Liver (tissue), 9 donors: ENCODE results near the gene ICAM1. TPM values are rescaled to one million over a fixed set of nuclear protein-coding genes. Genes with fewer than 3 reads are reported as not detected.

Experiments
- DNase-seq: peaks from one replicate; pipeline ENCODE4 v3.0.0-alpha.2; 2017; ENCODE audit warnings: low spot score
- H3K27ac ChIP-seq, 2 donors: one replicate each; pipeline ENCODE4 v1.7.0; 2013; ENCODE audit warnings: inconsistent platforms in 2 of 2, low read length in 2 of 2, control low read depth in 1 of 2, low read depth in 1 of 2, mild to moderate bottlenecking in 1 of 2
- H3K27me3 ChIP-seq, 4 donors: one replicate each; pipeline versions ENCODE4 v1.6.1 to v1.7.0; 2013; ENCODE audit warnings: low read length in 3 of 4, inconsistent platforms in 1 of 4, mild to moderate bottlenecking in 1 of 4, moderate library complexity in 1 of 4; ENCODE audit not compliant: control insufficient read depth in 4 of 4, insufficient read depth in 4 of 4
- H3K36me3 ChIP-seq, 4 donors: one replicate each; pipeline versions ENCODE4 v1.6.1 to v1.7.0; 2013; ENCODE audit warnings: low read length in 3 of 4, mild to moderate bottlenecking in 3 of 4, low read depth in 1 of 4, moderate library complexity in 1 of 4; ENCODE audit not compliant: control insufficient read depth in 4 of 4, insufficient read depth in 3 of 4
- H3K4me1 ChIP-seq, 4 donors: one replicate each; pipeline versions ENCODE4 v1.6.1 to v1.7.0; 2013; ENCODE audit warnings: low read length in 3 of 4, mild to moderate bottlenecking in 3 of 4, moderate library complexity in 1 of 4; ENCODE audit not compliant: control insufficient read depth in 4 of 4, insufficient read depth in 4 of 4
- H3K4me3 ChIP-seq, 3 donors: one replicate each; pipeline versions ENCODE4 v1.6.1 to v1.7.0; 2013; ENCODE audit warnings: low read length in 3 of 3, control low read depth in 1 of 3, low read depth in 1 of 3, mild to moderate bottlenecking in 1 of 3
- H3K9ac ChIP-seq, 2 donors: one replicate each; pipeline ENCODE4 v1.7.0; 2013; ENCODE audit warnings: low read length in 2 of 2, mild to moderate bottlenecking in 2 of 2, moderate library complexity in 2 of 2, control low read depth in 1 of 2, low read depth in 1 of 2
- H3K9me3 ChIP-seq, 4 donors: one replicate each; pipeline versions ENCODE4 v1.6.1 to v1.7.0; 2013; ENCODE audit warnings: low read length in 3 of 4; ENCODE audit not compliant: control insufficient read depth in 4 of 4
- EGR1 ChIP-seq, 2 donors: IDR thresholded peaks; 2 replicates each; pipeline ENCODE4 v1.6.1; 2016 to 2018; ENCODE audit warnings: antibody characterized with exemption in 2 of 2, low read depth in 2 of 2
- FOXA1 ChIP-seq: IDR thresholded peaks from 2 replicates; pipeline ENCODE4 v1.6.1; 2016; ENCODE audit warnings: antibody characterized with exemption
- FOXA2 ChIP-seq: IDR thresholded peaks from 2 replicates; pipeline ENCODE4 v1.6.1; 2016; ENCODE audit warnings: antibody characterized with exemption
- GABPA ChIP-seq, 2 donors: IDR thresholded peaks in 1 of 2; conservative IDR thresholded peaks in 1 of 2; 2 replicates each; pipeline ENCODE4 v1.6.1; 2016; ENCODE audit warnings: antibody characterized with exemption in 2 of 2, mild to moderate bottlenecking in 1 of 2, moderate library complexity in 1 of 2
- HNF4A ChIP-seq, 2 donors: conservative IDR thresholded peaks; 2 replicates each; pipeline ENCODE4 v1.6.1; 2016; ENCODE audit warnings: antibody characterized with exemption in 2 of 2, mild to moderate bottlenecking in 2 of 2
- HNF4G ChIP-seq: IDR thresholded peaks from 2 replicates; pipeline ENCODE4 v1.6.1; 2016; ENCODE audit warnings: antibody characterized with exemption
- JUND ChIP-seq, 2 donors: IDR thresholded peaks; 2 replicates each; pipeline ENCODE4 v1.6.1; 2016; ENCODE audit warnings: antibody characterized with exemption in 2 of 2
- NR2F2 ChIP-seq: IDR thresholded peaks from 2 replicates; pipeline ENCODE4 v1.6.1; 2016; ENCODE audit warnings: antibody characterized with exemption
- RAD21 ChIP-seq, 2 donors: IDR thresholded peaks; 2 replicates each; pipeline ENCODE4 v1.6.1; 2016; ENCODE audit warnings: antibody characterized with exemption in 2 of 2, mild to moderate bottlenecking in 2 of 2
- RXRA ChIP-seq, 2 donors: IDR thresholded peaks; 2 replicates each; pipeline ENCODE4 v1.6.1; 2017 to 2018; ENCODE audit warnings: antibody characterized with exemption in 2 of 2, mild to moderate bottlenecking in 1 of 2
- SP1 ChIP-seq: IDR thresholded peaks from 2 replicates; pipeline ENCODE4 v1.6.1; 2018; ENCODE audit warnings: antibody characterized with exemption, mild to moderate bottlenecking
- TAF1 ChIP-seq: conservative IDR thresholded peaks from 2 replicates; pipeline ENCODE4 v1.6.1; 2016; ENCODE audit warnings: antibody characterized with exemption, mild to moderate bottlenecking
- YY1 ChIP-seq: IDR thresholded peaks from 2 replicates; pipeline ENCODE4 v1.6.1; 2016; ENCODE audit warnings: antibody characterized with exemption, mild to moderate bottlenecking
- WGBS: extraction: QIAGEN DNeasy Blood & Tissue Kit; methylation state at CpG from one replicate; pipeline ENCODE4 v1.1.7; 2013; 5-methylcytosine and 5-hydroxymethylcytosine counted together
- polyA plus RNA-seq, 2 donors: library from polyadenylated mRNA; stranded (reverse) in 1 of 2; unstranded in 1 of 2; fragments of 200-250 nt in 1 of 2; fragments of >200 nt in 1 of 2; fragmentation: Nextera tagmentation in 1 of 2; extraction: Ambion mirVana in 1 of 2; gene quantifications; one replicate each; pipeline versions ENCODE4 v1.2.1 to v1.2.3, GENCODE V29; 2013 to 2015
- total RNA-seq, 2 donors: library from RNA; depleted of rRNA; stranded (reverse); fragments of >200 nt; gene quantifications; one replicate each; pipeline ENCODE4 v1.2.3, GENCODE V29; 2014
- TF ChIP-seq, protein P1 (sequence below): fragments of 150-350 bp; IDR thresholded peaks from 2 replicates; pipeline ENCODE4 v1.5.1; 2017; ENCODE audit warnings: improper control_type of control experiment, low read depth, low read length; ENCODE audit not compliant: missing input control
- TF ChIP-seq, protein P2 (sequence below): IDR thresholded peaks from 2 replicates; pipeline ENCODE4 v1.6.1; 2016; ENCODE audit warnings: antibody characterized with exemption
- TF ChIP-seq, protein P3 (sequence below): IDR thresholded peaks from 2 replicates; pipeline ENCODE4 v1.6.1; 2016; ENCODE audit warnings: antibody characterized with exemption
- TF ChIP-seq, protein P4 (sequence below): IDR thresholded peaks from 2 replicates; pipeline ENCODE4 v1.6.1; 2016; ENCODE audit warnings: antibody characterized with exemption
- TF ChIP-seq, protein P5 (sequence below): IDR thresholded peaks from 2 replicates; pipeline ENCODE4 v1.6.1; 2016; ENCODE audit warnings: antibody characterized with exemption, mild to moderate bottlenecking
- donor health status: healthy.
- donor health status: healthy.
- donor health status: healthy.
- donor health status: healthy.
- donor health status: healthy.

ICAM1 gene
- total and polyA plus RNA-seq, 4 donors, result 7.8 to 26.3 (median 19.8) TPM

DNA sequence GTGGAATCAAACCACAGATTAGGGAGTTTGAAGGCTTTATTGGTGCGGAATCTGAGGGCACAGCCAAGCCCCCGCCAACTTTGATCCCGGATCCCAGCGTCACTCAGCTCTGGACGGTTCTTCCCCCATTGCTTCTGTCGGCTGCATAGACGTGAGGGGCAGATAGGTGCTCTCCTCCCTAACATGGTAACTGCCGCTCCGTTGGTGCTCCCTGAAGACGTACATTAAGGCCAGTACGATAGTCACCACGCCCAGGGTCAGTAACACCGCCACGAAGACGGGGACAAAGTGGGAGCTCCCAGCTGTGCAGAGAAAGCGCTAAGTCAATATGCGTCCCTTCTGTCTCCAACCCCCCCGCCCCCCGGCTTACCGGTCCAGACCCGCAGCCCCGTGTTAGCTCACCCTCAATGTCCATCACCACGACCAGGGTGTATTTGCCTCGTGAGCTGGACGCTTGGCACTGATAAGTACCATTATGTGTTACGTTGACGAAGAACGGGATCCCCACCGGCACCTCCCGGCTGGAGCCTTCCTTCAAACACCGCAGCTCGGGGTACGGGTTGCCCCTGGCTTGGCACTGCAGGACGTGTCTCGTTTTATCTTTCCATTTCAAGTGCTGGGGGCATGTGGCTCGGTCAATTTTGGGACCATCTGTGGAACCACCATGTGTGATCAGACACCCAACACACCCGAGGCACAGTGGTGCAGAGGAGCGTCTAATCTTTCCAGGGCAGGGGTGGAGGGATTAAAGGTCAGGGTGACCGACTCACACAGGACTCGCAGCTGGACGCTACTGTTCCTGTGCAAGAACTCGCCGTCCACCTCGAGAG lies 63.1 kb downstream of the ICAM1 start:
- DNase-seq, result peak; percentile 42
- Histone ChIP-seq H3K4me3 (peak overlapping the region; percentile 77 to 93 (median 84)), H3K4me1 (peaks cover 10 to 45% (median 33%) of the 10 kb centered on the region in 4 donors), H3K9ac (peak overlapping the region; percentile 59 to 73), H3K9me3 (no peaks in the 10 kb centered on the region), H3K36me3 (peaks cover 2 to 14% (median 6%) of the 10 kb centered on the region in 4 donors), H3K27ac (peak overlapping the region; percentile 73 to 95), H3K27me3 (no peaks in the 10 kb centered on the region)
- TF ChIP-seq, protein P1, sequence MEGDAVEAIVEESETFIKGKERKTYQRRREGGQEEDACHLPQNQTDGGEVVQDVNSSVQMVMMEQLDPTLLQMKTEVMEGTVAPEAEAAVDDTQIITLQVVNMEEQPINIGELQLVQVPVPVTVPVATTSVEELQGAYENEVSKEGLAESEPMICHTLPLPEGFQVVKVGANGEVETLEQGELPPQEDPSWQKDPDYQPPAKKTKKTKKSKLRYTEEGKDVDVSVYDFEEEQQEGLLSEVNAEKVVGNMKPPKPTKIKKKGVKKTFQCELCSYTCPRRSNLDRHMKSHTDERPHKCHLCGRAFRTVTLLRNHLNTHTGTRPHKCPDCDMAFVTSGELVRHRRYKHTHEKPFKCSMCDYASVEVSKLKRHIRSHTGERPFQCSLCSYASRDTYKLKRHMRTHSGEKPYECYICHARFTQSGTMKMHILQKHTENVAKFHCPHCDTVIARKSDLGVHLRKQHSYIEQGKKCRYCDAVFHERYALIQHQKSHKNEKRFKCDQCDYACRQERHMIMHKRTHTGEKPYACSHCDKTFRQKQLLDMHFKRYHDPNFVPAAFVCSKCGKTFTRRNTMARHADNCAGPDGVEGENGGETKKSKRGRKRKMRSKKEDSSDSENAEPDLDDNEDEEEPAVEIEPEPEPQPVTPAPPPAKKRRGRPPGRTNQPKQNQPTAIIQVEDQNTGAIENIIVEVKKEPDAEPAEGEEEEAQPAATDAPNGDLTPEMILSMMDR, result no peak
- TF ChIP-seq RAD21 (IDR thresholded peaks at IDR 0.05) (peak in 1 of 2 donors; percentile 2), HNF4A (conservative IDR thresholded peaks at IDR 0.05) (peak; percentile 6 to 9), TAF1 (no peak), SP1 (peak; percentile 0)
- 11% methylated on average over 44 of the region's 44 CpGs for WGBS

DNA sequence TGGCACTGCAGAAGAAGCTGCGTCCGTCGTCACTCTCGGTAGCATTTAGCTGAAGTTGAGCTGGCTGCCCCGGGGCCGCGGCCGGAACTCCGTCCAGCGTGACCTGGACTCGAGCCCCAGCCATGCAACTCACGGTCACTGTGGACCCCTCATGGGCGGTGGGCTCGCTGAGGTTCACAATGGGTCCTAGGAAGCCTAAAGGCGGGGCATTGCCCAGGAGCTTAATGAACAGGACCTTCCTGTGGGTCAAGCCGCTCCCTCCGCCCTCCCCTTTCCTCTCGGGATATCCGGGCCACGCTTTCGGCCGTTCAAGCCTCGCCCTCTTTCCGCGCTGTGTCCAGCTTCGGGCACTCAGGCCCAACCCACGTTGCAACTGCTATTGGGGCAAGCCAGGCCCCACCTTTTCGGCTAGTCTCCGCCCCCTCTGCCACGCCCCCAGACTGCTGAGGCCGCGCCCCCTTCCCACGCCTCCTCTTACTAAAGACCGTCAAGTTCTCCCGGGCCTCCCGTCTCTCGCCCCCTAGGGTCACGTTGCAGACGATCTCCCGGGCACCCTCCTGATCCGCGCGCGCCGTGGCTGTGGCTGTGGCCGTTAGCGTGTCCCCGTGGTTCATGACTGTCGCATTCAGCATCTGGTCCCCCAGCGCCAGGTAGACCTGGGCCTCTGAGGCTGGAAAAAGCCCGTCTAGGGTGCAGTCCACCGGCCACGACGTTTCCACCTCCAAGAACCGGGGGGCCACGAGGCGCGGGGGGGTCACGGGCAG lies 63.9 kb downstream of the ICAM1 start:
- H3K36me3 ChIP-seq, result peaks cover 0 to 6% (median 2%) of the 10 kb centered on the region in 4 donors
- 13% methylated on average over 59 of the region's 59 CpGs for WGBS
- H3K27ac ChIP-seq, result peak overlapping the region; percentile 73 to 95
- peaks cover 10 to 50% (median 33%) of the 10 kb centered on the region in 4 donors for H3K4me1 ChIP-seq
- no peaks in the 10 kb centered on the region for H3K27me3 ChIP-seq
- no peaks in the 10 kb centered on the region for H3K9me3 ChIP-seq
- H3K4me3 ChIP-seq, result peak overlapping the region; percentile 77 to 93 (median 84)
- peak overlapping the region; percentile 59 to 62 for H3K9ac ChIP-seq
- peak; percentile 97 for DNase-seq
- no peak for TF ChIP-seq FOXA1
- peak; percentile 25 to 58 for TF ChIP-seq RAD21 (IDR thresholded peaks at IDR 0.05)
- TF ChIP-seq, protein P2, sequence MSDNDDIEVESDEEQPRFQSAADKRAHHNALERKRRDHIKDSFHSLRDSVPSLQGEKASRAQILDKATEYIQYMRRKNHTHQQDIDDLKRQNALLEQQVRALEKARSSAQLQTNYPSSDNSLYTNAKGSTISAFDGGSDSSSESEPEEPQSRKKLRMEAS, result peak; percentile 89
- TF ChIP-seq YY1, result peak; percentile 64
- no peak for TF ChIP-seq HNF4G
- TF ChIP-seq, protein P3, sequence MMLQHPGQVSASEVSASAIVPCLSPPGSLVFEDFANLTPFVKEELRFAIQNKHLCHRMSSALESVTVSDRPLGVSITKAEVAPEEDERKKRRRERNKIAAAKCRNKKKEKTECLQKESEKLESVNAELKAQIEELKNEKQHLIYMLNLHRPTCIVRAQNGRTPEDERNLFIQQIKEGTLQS, result no peak
- peak; percentile 67 to 74 for TF ChIP-seq EGR1 (IDR thresholded peaks at IDR 0.05; ENCODE audit: low read depth in 2 of 2)
- peak; percentile 56 to 72 for TF ChIP-seq RXRA (IDR thresholded peaks at IDR 0.05)
- peak; percentile 91 for TF ChIP-seq SP1
- TF ChIP-seq, protein P1, result peak; percentile 1
- TF ChIP-seq, protein P4, sequence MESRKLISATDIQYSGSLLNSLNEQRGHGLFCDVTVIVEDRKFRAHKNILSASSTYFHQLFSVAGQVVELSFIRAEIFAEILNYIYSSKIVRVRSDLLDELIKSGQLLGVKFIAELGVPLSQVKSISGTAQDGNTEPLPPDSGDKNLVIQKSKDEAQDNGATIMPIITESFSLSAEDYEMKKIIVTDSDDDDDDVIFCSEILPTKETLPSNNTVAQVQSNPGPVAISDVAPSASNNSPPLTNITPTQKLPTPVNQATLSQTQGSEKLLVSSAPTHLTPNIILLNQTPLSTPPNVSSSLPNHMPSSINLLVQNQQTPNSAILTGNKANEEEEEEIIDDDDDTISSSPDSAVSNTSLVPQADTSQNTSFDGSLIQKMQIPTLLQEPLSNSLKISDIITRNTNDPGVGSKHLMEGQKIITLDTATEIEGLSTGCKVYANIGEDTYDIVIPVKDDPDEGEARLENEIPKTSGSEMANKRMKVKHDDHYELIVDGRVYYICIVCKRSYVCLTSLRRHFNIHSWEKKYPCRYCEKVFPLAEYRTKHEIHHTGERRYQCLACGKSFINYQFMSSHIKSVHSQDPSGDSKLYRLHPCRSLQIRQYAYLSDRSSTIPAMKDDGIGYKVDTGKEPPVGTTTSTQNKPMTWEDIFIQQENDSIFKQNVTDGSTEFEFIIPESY, result no peak
- TF ChIP-seq HNF4A (conservative IDR thresholded peaks at IDR 0.05), result peak in 1 of 2 donors; percentile 32
- TF ChIP-seq, protein P5, sequence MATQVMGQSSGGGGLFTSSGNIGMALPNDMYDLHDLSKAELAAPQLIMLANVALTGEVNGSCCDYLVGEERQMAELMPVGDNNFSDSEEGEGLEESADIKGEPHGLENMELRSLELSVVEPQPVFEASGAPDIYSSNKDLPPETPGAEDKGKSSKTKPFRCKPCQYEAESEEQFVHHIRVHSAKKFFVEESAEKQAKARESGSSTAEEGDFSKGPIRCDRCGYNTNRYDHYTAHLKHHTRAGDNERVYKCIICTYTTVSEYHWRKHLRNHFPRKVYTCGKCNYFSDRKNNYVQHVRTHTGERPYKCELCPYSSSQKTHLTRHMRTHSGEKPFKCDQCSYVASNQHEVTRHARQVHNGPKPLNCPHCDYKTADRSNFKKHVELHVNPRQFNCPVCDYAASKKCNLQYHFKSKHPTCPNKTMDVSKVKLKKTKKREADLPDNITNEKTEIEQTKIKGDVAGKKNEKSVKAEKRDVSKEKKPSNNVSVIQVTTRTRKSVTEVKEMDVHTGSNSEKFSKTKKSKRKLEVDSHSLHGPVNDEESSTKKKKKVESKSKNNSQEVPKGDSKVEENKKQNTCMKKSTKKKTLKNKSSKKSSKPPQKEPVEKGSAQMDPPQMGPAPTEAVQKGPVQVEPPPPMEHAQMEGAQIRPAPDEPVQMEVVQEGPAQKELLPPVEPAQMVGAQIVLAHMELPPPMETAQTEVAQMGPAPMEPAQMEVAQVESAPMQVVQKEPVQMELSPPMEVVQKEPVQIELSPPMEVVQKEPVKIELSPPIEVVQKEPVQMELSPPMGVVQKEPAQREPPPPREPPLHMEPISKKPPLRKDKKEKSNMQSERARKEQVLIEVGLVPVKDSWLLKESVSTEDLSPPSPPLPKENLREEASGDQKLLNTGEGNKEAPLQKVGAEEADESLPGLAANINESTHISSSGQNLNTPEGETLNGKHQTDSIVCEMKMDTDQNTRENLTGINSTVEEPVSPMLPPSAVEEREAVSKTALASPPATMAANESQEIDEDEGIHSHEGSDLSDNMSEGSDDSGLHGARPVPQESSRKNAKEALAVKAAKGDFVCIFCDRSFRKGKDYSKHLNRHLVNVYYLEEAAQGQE, result peak; percentile 87
- no peak for TF ChIP-seq FOXA2
- no peak for TF ChIP-seq JUND (IDR thresholded peaks at IDR 0.05)
- peak; percentile 84 for TF ChIP-seq NR2F2
- TF ChIP-seq GABPA (IDR thresholded peaks at IDR 0.05 in 1 of 2, conservative IDR thresholded peaks at IDR 0.05 in 1 of 2), result peak in 1 of 2 donors; percentile 85
- TF ChIP-seq TAF1, result peak; percentile 38
